Glomerular visceral epithelial cell (primary cell): Measurements from ENCODE around the gene MRPL47.
"Not testable (repeated sequence)": the region's sequence is repeated elsewhere in the genome, so short reads cannot be mapped to it uniquely, and the experiment has no call there.

Experiments
- DNase-seq: peaks from one replicate; pipeline ENCODE4 v3.0.0-alpha.2; 2016; ENCODE audit errors: extremely low spot score

The MRPL47 gene

DNA sequence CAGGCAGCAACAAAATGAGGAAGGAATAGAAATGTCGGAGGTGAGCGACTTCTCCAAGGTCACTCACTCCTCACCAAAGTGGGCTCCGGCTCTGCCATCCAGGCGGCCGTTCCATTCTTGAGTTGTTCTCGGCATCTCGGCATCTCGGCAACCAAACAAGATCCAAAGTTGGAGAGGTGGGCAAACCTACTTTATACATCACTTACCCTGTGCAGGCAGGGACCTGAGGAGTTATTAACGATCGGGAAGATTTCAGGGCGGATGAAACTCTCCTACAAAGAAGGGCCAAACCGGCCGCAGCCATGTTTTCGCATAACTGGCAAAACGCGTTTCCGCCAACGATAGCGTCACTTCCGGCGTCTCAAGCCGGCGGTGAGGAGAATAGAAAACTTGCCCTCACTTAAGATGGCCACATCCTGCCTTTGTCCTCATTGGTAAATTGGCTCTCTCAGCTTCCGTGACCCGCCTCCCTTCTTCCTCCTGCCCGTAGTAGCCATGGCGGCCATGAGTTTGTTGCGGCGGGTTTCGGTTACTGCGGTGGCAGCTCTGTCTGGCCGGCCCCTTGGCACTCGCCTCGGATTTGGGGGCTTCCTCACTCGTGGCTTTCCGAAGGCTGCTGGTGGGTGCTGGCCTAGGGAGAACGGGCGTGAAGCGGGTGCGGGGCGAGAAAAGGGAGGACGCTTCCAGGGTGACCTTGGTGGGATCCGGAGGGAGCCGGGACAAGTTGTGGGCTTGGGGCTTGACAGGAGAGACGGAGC is at the start of gene MRPL47, which contains the start of gene NDUFB5:
Gene MRPL47, minus strand, starts transcription at position 318 of the 758 bp plus-strand sequence. Its CDS starts 14 bp downstream, at position 304.
Gene NDUFB5, plus strand, starts transcription at position 474 of the 758 bp plus-strand sequence. Its CDS starts 22 bp downstream, at position 496.
- peak; percentile 90 for DNase-seq

DNA sequence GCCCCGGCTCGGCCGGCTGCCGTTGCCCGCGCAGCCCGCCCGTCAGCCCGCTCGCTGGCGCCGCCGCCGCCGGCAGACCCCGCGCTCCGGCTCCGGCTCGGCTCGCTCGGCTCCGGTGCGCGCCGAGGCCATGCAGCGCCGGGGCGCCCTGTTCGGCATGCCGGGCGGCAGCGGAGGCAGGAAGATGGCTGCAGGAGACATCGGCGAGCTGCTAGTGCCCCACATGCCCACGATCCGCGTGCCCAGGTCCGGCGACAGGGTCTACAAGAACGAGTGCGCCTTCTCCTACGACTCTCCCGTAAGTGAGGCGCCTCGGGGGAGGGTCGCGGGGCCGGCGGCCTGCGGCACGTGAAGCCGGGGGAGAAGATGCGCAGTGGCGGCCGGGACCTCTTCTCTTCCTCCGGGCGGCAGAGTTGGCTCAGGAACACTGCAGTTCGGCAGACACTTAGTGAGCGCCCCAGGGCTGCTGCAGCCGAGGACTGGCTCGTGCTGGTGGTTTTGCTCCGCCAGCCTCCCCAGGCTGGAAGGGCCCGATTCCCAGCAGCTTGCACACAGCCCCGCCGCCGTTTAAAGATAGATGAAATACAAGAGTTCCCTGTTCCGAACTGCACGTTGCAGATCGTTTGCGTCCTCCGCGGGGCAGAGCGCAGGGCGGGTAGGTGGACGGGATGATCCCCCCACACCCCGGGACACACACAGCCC is 48.8 kb upstream of the MRPL47 start:
- peak; percentile 63 for DNase-seq

DNA sequence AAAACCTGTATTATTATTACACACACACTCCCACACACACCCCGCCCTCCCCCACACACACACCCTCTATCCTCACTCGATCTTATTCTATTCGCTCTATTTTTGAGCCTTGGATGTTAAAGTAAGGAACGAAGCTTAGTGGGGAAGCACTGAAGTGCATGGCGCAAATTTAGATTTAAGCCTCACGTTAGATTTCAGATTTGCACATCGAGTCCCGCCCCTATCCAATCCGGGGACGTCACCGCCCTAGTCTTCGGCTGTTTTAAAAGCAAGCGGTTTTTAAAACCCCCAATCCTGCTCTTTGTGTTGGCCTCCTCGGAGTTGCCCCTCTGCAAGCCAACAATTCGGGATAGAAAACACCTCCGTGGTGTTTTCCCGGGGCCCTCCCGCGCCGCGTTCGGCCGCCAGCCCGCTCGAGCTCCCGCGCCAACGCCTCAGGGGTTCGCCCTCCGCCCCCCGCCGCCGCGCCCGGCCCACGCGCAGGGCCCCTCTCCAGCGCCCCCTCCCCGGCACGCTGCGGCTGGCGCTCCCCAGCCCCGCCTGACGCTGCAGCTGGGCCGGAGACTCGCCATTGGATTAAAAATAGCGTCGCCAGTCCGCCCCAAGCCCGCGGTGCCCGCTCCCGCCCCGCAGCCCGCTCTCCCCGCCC is 48.1 kb upstream of the MRPL47 start, which contains the start of gene USP13:
Gene USP13, plus strand, starts transcription at position 594 of the 649 bp plus-strand sequence. CDS start 186 bp downstream, outside the sequence.
- DNase-seq, result peak; percentile 74

DNA sequence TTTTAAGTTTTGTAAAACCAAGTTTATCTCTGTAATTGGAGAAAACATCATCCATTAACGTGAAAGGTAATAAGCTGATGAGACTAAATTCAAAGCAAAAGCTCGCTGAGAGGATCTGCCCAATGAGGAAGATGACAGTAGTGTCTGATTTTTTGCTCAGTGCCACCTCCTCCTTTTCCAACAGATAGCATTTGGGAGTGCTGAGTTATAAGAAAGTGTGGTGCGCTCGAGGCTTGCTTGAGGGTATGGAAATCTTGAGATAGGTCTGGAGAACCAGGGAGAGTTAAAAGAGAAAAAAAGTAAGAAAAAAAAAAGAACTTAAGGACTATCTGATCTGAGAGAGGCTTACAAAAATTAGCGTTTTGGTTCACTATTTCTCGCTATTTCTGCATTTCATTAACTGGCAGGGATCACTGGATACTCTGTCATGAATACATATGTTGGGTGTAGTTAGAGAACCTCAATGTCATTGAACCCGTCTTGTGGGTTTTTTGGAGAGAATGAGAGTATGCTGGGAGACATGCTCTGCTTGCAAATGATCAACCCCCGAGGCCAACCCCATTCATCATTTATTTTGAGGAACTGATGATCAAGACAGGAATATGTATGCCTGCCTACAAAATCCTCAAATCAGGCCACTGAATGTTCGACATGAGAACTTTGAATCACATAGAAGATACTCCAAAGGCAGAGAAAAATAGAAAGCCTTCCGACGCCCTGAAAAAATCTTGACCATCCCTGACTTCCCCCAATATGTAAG is 47.4 kb upstream of the MRPL47 start:
- no peak for DNase-seq

DNA sequence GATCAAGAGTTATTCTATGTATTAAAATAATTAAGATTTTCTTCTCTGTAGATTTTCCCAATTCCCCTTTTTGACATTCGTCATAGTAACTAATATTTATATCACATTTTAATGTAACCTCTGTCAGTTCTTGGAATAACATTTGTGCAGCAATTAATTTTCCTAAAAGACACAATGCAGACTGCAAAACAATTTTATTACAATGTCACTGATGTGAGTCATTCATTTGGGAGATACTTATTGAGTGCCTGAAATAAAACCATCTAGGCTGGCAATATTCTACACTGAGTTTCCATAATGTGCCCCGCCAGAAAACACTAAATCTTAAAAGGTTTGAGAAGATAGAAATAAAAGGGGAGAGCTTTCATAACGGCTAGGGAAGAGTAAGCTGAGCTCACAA is 41.7 kb upstream of the MRPL47 start:
- DNase-seq, result no peak

DNA sequence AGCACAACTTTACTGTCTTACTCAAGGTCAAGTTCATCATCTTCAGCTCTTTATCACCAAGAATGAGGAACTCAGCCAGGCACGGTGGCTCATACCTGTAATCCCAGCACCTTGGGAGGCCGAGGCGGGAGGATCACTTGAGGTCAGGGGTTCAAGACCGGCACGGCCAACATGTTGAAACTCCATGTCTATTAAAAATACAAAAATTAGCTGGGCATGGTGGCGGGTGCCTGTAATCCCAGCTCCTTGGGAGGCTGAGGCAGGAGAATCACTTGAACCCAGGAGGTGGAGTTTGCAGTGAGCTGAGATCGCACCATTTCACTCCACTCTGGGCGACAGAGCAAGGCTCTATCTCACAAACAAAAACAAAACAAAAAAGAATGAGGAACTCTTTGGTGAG is 39.4 kb upstream of the MRPL47 start:
- DNase-seq, result not testable (repeated sequence)

DNA sequence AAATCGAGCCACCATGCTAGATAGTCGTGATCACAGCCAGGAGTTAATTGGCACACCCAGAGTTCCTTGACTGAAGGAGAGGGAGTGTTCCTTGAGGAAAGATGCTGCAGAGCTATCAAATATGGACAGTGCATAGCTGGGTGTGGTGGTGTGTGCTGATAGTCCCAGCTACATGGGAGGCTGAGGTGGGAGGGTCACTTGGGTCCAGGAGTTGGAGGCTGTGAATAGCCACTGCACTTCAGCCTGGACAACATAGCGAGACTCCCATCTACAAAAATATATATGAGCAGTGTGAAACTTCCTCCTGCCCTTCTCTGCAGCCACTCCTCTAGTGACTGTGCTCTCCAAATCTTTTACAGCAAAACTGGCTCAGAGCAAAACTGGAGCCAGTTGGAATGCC is 38.4 kb upstream of the MRPL47 start:
- no peak for DNase-seq

DNA sequence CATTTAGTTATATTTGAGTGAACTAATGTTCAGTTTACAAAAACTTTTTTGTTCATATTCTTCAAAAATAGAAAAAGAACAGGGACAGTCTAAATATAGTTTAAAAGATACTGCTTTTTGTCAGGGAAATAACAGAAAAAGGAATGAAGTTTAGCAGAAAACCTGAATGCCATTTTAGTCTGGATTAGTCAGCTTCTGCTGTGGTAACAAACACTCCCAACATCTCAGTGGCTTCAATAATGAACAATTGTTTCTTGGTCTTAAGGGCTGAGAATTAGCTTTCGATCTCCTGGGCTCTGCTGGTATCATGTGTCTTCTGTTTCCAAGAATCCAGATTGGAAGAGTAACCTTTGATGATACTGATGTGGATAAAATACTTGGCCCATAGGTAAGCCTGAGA is 36.0 kb upstream of the MRPL47 start:
- no peak for DNase-seq

DNA sequence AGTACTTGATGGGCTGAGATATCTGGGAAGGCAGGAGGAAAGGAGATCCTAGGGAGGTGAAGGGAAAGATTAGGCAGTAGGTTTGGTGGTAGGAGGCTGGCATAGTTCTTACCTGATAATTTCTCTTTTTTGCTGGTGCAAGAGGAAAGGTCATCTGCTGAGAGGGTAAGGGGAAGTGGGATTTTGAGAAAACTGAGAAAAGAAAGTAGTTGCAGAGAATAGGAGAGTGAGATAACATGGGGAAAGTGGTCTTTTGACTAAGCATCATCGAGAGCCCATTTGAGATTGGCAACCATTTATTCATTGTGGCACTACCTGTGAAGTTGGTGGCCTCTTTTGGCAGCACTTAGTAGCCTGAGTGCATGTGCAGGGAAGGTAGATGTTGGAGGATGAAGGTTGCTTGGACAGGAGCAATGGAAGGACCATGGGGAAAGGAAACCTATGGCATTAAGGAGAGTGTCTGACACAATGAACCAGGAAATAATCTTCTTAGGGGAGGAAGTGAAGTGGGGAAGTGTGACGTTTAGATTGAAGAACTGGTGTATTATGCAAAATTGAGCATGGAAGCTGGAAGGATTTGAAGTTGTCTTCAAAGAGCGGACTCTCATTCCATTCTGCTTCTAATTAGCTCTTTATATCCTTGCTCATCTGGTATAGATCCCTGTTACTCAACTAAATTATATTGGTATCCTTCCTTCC is 26.5 kb upstream of the MRPL47 start:
- no peak for DNase-seq

DNA sequence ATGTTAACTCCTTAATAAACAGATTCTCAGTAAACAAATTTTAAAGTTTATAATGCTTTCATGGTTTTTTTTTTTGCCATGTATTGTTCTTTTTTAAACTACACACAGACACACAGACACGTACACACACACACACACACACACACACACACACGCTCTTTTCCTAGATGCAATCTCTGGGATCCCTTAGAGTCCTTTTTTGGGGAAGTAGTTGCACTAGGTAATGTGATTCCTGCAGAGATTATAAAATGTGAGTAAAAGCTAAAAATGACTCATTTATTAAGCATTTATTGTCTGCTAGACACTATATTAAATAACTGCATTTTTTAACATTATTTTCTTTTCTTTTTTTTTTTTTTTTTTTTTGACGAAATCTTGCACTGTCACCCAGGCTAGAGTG is 20.0 kb upstream of the MRPL47 start:
- no peak for DNase-seq

DNA sequence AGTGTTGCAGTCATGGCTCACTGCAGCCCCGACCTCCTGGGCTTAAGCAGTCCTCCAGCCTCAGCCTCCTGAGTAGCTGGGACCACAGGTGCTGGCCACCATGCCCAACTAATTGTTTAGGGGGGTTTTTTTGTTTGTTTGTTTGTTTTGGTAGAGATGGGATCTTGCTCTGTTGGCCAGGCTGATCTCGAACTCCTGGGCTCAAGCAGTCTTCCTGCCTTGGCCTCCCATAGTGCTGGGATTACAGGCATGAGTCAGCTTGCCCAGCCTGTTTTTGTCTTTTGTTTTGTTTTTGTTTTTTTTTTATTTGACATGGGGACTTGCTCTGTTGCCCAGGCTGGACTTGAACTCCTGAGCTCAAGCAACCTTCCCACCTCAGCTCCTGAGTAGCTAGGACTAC is 17.6 kb upstream of the MRPL47 start:
- DNase-seq, result no peak

DNA sequence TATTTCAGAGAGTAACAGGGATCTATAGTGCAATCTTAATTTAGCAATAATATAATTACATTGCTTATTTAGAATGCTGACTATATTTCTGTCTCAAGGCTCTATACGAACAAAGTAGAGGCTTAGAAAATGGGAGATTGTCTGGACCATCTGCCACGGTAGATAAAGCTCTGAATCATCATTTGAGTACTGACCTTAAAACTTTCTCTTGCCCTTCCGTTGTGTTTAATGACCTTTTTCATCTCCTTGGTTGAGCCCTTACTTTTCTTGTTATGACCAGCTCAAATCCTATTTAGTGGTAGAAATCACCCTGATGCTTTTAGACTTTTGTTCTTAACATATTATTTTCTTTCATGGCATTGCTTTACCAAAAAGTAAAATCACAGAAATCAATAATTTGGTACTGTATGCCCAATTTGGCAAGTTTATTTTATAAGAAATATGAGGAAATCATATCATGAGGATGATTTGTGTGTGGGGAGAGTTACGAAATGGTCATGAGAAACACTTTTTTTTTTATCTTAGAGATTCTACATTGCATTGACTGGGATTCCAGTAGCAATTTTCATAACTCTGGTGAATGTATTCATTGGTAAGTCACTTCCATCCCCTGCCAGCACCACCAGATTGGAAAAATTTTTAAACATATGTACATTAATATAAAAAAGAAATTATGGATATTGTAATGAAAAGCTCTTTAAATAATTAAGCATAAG is 11.2 kb upstream of the MRPL47 start:
- DNase-seq, result no peak

DNA sequence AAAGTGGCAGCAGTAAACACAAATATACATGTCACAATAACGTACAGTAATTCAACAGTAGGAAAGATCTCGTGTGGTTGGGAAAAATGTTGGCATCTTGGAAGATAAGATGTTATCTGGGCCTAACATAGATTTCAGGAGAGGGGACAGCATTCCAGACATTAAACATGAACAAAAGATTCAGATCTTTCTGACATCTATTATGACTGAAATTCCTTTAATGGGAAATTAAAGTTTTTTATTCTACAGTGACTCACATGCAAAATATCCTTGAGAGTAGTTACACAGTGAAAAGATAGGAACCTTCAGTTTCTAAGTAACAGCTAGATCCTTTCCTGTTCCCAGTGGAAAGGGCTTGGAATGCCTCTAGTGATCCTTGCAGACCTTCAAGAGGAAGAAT is 9.4 kb upstream of the MRPL47 start:
- DNase-seq, result peak; percentile 4

DNA sequence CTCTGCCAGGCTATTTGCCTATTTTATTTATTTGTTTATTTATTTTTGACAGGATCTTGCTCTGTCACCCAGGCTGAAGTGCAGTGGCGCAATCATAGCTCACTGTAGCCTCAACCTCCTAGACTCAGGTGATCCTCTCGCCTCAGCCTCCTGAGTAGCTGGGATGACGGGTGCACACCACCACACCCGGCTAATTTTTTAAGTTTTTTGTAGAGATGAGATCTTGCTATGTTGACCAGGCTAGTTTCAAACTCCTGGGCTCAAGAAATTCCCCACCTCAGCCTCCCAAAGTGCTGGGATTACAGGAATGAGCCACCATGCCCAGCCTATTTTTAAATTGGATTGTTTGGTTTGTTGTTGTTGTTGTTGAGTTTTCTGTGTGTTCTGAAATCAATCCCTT is 5.6 kb upstream of the MRPL47 start:
- no peak for DNase-seq

DNA sequence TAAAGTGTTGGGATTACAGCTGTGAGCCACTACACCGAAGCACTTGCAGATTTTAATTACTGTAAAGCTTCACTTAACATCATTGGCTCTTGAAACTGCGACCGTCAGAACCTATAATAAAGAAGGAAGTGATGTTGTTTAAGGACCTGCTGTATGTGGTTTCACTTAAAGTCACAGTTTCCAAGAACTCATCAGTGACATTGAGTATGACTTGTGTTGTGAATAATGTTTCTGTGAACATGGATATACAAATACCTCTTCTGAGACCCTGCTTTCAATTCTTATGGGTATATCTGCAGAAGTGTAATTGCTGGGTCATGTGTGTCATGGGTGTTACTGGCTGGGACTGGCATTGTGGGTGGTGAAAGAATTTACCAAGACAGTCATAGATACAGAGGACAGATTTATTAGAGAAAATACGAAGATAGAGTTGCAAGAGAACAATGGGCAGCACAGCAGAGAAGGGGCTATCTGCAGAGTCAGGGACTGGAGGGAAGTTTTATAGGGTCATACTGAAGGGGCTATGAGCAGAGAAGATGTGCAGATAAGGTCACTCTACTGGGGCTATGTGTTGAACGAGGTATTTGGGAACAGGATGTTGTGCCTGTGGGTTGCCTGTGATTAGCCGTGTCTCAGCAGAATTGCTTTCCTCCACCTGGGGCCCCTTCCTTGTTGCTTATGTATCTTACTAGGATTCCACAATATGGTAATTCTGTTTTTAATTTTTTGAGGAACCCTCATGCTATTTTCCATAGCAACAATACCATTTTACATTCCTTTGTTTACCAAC is 4.7 kb upstream of the MRPL47 start:
- no peak for DNase-seq

DNA sequence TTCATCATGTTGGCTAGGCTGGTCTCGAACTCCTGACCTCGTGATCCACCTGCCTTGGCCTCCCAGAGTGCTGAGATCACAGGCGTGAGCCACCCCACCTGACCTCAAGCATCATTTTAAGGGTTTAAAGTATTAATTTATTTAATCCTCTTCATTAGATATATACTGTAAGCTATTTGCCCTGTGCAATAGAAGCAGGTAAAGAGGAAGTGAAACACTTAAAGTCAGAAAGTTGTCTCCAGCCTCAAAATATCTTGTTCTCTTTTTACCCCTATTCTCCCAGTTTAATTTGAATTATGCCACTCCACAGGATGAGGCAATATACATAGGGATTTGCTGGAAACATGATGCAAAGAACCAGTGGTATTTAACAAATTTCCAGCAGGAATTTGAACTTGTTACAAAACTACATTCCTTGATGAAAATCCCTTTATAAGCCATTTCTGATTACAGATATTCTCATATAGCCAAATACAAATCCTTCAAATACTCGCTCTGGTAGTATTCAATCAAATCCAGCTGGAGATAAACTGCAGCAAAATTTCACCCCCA is 2.2 kb upstream of the MRPL47 start:
- DNase-seq, result no peak

DNA sequence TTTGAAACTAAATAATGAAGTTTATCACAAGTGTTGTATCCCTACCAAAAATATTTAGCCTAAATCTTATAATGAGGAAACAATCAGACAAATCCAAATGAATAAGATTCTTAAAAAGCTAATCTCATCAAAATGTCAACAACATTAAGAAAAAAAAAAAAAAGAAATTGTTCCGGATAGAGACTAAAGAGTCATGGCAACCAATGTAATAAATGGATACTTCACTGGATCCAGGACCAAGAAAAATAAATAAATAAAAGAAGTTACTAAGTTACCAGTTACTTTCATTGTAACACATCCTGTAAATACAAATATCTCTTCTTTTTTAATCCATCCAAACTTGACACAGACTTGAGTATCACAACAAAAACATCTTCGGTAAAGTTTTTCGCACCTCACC is 607 bp downstream of the MRPL47 start:
- peak; percentile 2 for DNase-seq

DNA sequence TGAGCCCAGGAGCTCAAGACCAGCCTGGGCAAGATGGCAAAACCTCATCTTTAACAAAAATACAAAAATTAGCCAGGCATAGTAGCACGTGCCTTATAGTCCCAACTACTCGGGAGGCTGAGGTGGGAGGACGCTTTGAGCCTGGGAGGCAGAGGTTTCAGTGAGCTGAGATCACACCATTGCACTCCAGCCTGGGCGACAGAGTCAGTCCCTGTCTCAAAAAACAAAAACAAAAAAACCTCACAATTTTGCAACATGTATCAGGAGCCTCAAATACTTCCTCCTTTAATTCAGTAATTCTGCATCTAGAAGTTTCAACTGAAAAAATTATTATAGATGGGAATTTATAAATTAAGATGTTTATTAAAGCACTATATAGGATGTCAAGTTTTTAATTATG is 1.1 kb downstream of the MRPL47 start:
- no peak for DNase-seq

DNA sequence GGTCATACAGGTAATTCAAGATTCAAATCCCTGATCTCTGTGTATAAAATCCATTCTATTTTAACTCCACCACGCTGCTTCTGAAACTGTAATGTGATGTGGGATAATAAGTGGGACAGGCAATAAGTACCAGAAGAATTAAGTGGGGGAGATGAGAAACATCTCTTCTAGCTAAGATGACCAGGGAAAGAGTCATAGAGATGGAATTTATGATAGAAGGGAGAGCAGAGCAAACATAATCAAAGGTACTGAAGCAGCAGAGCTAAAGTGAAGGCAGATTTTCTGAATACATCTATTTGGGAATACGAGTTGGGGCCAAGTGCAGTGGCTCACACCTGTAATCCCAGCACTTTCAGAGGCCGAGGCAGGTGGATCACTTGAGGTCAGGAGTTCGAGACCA is 4.9 kb downstream of the MRPL47 start:
- DNase-seq, result no peak
